Tibial nerve (tissue), 4 donors: Measurements from ENCODE around the gene LONP2. TPM values are rescaled to one million over a fixed set of nuclear protein-coding genes. Genes with fewer than 3 reads are reported as not detected.

Experiments used
- DNase-seq, 2 donors: peaks; one replicate each; pipeline ENCODE4 v3.0.0-alpha.2; 2019; ENCODE audit warnings: low spot score in 2 of 2
- H3K27ac ChIP-seq, 4 donors: fragments of 200-600 bp; sonication (generic) in 3 of 4; one replicate each; pipeline ENCODE4 v1.5.1; 2017 to 2019; ENCODE audit warnings: mild to moderate bottlenecking in 1 of 4
- H3K27me3 ChIP-seq, 2 donors: fragments of 200-600 bp; sonication (generic) in 1 of 2; one replicate each; pipeline versions ENCODE4 v1.5.1 to v1.6.0; 2017 to 2019
- H3K36me3 ChIP-seq, 3 donors: fragments of 200-600 bp; sonication (generic); one replicate each; pipeline ENCODE4 v1.5.1; 2018 to 2019
- H3K4me1 ChIP-seq, 4 donors: fragments of 200-600 bp; sonication (generic) in 3 of 4; one replicate each; pipeline ENCODE4 v1.5.1; 2017 to 2019
- H3K4me3 ChIP-seq, 4 donors: fragments of 200-600 bp; sonication (generic) in 3 of 4; one replicate each; pipeline ENCODE4 v1.5.1; 2017 to 2019; ENCODE audit warnings: mild to moderate bottlenecking in 1 of 4, moderate library complexity in 1 of 4
- H3K9me3 ChIP-seq, 4 donors: fragments of 200-600 bp; sonication (generic) in 3 of 4; one replicate each; pipeline ENCODE4 v1.5.1; 2017 to 2019
- CTCF ChIP-seq, 5 experiments: fragments of 200-600 bp in 3 of 5; fragments of 450-650 bp in 2 of 5; sonication (generic) in 3 of 5; IDR thresholded peaks; one replicate each; pipeline ENCODE4 v1.5.1; 2016 to 2019; ENCODE audit warnings: antibody characterized with exemption in 5 of 5, mild to moderate bottlenecking in 3 of 5, moderate library complexity in 2 of 5
- EP300 ChIP-seq, 2 donors: sonication (generic); formaldehyde crosslinking; IDR thresholded peaks; one replicate each; pipeline ENCODE4 v1.6.1; 2017; ENCODE audit warnings: antibody characterized with exemption in 2 of 2, mild to moderate bottlenecking in 1 of 2
- POLR2A ChIP-seq, 2 donors: fragments of 450-650 bp; IDR thresholded peaks; one replicate each; pipeline ENCODE4 v1.6.1; 2017; ENCODE audit warnings: antibody characterized with exemption in 2 of 2, mild to moderate bottlenecking in 2 of 2, moderate library complexity in 2 of 2
- WGBS, 2 donors: methylation state at CpG; one replicate each; pipeline ENCODE4 v1.1.5; 2018; 5-methylcytosine and 5-hydroxymethylcytosine counted together
- total RNA-seq, 4 donors: library from RNA; depleted of rRNA; stranded (reverse); fragments of >200 nt; gene quantifications; one replicate each; pipeline ENCODE4 v1.1.0, GENCODE V29; 2016

LONP2 gene
- total RNA-seq, 4 donors from 2014 or later = 36.2 to 50.3 (median 48.3) TPM

GRCh38 chr16:48203974-48204824 lies 39.9 kb upstream of the LONP2 start:
- Histone ChIP-seq H3K9me3 (no peaks in the 10 kb centered on the region), H3K4me1 (no peaks in the 10 kb centered on the region), H3K36me3 (no peaks in the 10 kb centered on the region), H3K27ac (no peak overlapping the region), H3K4me3 (no peak overlapping the region), H3K27me3 (no peaks in the 10 kb centered on the region)
- TF ChIP-seq POLR2A (IDR thresholded peaks at IDR 0.05) (no peak), EP300 (IDR thresholded peaks at IDR 0.05) (no peak), CTCF (IDR thresholded peaks at IDR 0.05) (no peak)
- WGBS, 2 donors = 83 to 88% methylated on average over 8 of the region's 8 CpGs
- DNase-seq = no peak

GRCh38 chr16:48204825-48205151 lies 39.3 kb upstream of the LONP2 start:
- Histone ChIP-seq H3K36me3 (no peaks in the 10 kb centered on the region), H3K27ac (no peak overlapping the region), H3K9me3 (no peaks in the 10 kb centered on the region), H3K4me3 (no peak overlapping the region), H3K27me3 (no peaks in the 10 kb centered on the region), H3K4me1 (no peaks in the 10 kb centered on the region)
- 86 to 89% methylated on average over 6 of the region's 6 CpGs for WGBS, 2 donors
- TF ChIP-seq POLR2A (IDR thresholded peaks at IDR 0.05) (no peak), EP300 (IDR thresholded peaks at IDR 0.05) (no peak), CTCF (IDR thresholded peaks at IDR 0.05) (no peak)
- no peak for DNase-seq

GRCh38 chr16:48206594-48207242 lies 37.4 kb upstream of the LONP2 start:
- Histone ChIP-seq H3K27me3 (no peaks in the 10 kb centered on the region), H3K36me3 (no peaks in the 10 kb centered on the region), H3K27ac (no peak overlapping the region), H3K4me3 (no peak overlapping the region), H3K9me3 (no peaks in the 10 kb centered on the region), H3K4me1 (no peaks in the 10 kb centered on the region)
- DNase-seq = no peak
- TF ChIP-seq CTCF (IDR thresholded peaks at IDR 0.05) = no peak
- TF ChIP-seq EP300 (IDR thresholded peaks at IDR 0.05) = no peak
- TF ChIP-seq POLR2A (IDR thresholded peaks at IDR 0.05) = no peak
- WGBS, 2 donors = 51 to 54% methylated on average over 8 of the region's 8 CpGs

- H3K4me1 ChIP-seq = no peaks in the 10 kb centered on the region
- no peak for DNase-seq
- H3K36me3 ChIP-seq = no peaks in the 10 kb centered on the region
- H3K4me3 ChIP-seq = no peak overlapping the region
- 85 to 86% methylated on average over 6 of the region's 6 CpGs for WGBS, 2 donors
- H3K27me3 ChIP-seq = no peaks in the 10 kb centered on the region
- TF ChIP-seq CTCF (IDR thresholded peaks at IDR 0.05) = no peak
- TF ChIP-seq POLR2A (IDR thresholded peaks at IDR 0.05) = no peak
- TF ChIP-seq EP300 (IDR thresholded peaks at IDR 0.05) = no peak
- H3K9me3 ChIP-seq = no peaks in the 10 kb centered on the region
- no peak overlapping the region for H3K27ac ChIP-seq
Measured at GRCh38 chr16:48210747-48211146, 33.4 kb upstream of the LONP2 start.

GRCh38 chr16:48212033-48212432 lies 32.1 kb upstream of the LONP2 start:
- Histone ChIP-seq H3K4me1 (no peaks in the 10 kb centered on the region), H3K27ac (no peak overlapping the region), H3K9me3 (no peaks in the 10 kb centered on the region), H3K4me3 (no peak overlapping the region), H3K36me3 (no peaks in the 10 kb centered on the region), H3K27me3 (no peaks in the 10 kb centered on the region)
- no peak for DNase-seq
- WGBS, 2 donors = 60 to 66% methylated on average over 3 of the region's 3 CpGs
- TF ChIP-seq POLR2A (IDR thresholded peaks at IDR 0.05) (no peak), CTCF (IDR thresholded peaks at IDR 0.05) (no peak), EP300 (IDR thresholded peaks at IDR 0.05) (no peak)
